Raji (cell line): ENCODE data around the gene USF1.

Source experiments
- POLR2A ChIP-seq: IDR thresholded peaks from 2 replicates; pipeline ENCODE4 v1.6.1; 2011; ENCODE audit warnings: low read depth, low read length, control low read depth; ENCODE audit not compliant: insufficient read depth

The USF1 gene, protein sequence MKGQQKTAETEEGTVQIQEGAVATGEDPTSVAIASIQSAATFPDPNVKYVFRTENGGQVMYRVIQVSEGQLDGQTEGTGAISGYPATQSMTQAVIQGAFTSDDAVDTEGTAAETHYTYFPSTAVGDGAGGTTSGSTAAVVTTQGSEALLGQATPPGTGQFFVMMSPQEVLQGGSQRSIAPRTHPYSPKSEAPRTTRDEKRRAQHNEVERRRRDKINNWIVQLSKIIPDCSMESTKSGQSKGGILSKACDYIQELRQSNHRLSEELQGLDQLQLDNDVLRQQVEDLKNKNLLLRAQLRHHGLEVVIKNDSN

DNA sequence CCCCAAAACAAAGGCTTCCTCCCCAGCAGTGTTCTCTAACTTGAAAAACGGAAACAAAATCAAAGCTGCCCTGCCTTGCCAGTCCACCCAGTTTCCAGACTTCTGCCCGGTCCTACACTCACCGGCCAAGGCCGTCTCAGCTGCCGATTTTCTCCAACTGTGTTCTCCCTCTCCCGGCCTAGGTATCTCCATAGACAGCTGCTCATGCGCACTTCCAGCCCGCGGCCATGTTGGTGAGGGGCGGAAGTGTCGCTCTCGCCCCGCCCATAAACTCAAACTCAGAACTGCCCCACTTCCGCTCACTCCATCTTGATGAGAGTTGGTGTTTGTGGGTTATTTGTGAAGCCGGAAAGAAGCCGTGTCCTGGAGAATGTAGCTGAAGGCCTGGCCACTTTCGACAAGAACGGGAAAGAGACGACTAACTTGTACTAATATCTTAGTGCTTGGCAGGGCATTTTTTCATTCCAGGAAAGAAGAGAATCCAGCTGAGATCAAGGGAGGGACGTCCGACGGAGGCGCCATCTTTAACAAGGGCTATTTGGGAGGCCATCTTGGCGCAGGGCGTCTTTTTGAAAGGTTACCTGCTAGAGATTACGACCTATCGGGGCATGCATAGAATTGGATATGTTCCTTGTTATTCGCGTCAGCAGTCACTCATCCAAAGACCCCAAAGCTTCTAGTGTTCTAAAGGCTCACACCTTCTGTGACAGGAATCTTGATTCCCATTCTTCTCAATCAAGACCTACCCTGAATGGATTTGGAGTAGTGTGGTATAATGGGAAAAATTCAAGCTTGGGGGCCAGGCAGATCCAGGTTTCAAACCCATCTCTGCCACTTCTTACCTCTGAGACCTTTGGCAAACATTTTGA, at the start of gene USF1:
USF1 (minus strand) TSS at position 242 of the 869 bp plus-strand sequence. CDS start 2,702 bp downstream, outside the sequence.
- TF ChIP-seq POLR2A: peak; percentile 72

DNA sequence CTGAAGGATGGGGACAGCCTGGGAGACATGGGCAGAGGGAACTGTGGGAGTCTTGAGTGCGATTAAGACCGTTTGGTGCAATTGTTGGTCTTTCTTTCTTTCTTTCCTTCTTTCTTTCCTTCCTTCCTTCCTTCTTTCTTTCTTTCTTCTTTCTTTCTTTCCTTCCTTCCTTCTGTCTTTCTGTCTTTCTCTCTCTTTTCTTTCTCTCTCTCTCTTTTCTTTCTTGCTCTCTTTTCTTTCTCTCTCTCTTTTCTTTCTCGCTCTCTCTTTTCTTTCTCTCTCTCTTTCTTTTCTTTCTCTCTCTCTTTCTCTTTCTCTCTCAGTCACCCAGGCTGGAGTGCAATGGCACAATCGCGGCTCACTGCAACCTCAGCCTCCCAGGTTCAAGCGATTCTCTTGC, 49.5 kb upstream of the USF1 start:
- TF ChIP-seq POLR2A: no peak

- no peak for TF ChIP-seq POLR2A
These were observed 48.7 kb upstream of the USF1 start for GRCh38 chr1:161094481-161094880.

DNA sequence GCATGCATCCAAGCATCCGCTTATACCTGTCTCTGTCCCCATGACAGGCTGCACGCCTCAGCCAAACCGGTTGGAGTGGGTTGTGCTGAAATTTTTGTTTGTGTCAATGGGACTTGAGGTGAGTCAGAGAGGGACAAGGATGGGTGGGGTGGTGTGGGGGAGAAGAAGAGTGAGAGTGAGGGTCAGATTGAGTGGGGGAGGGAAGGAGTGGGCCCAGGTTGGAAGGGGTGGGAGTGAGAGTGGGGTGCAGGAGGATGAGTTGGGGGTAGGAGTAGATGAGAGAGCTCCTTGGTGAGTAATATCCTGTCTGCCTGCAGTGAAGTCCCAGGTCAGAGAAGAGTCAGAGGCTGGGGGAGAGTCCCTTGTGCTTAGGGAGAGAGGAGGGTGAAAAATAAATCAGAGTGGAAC, 46.8 kb upstream of the USF1 start:
- no peak for TF ChIP-seq POLR2A

DNA sequence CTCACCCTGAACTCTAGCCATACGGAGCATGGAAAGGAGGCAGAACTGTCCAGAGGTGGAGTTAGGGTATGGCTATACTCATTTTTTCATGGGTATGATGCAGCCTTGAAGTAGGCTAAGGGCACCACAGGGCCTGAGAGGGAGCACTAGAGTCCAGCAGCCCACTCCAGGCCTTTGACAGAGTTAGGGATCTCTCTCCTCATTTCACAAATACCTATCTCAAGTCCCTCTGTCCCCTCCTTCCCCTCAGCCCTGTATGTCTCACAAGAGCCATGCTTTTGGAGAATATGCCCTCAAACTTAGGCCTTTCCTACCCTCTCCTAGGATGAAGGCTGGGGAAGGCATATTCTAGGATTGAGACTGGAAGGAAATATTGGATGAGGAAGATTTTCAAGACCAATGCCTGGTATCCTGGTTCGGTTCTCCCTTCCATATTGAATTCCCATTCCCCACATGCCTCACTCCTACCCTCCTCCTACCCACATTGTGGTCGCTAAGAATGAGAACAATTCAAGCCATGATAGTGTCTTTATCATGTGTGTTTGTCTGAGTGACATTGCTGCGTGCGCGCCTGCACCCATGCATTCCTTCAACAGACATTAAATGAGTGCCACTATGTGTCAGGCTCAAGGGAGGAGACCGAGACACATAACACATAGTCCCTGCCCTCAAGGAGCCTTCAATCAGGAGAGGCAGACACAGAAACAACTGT, 46.2 kb upstream of the USF1 start:
- TF ChIP-seq POLR2A: no peak

DNA sequence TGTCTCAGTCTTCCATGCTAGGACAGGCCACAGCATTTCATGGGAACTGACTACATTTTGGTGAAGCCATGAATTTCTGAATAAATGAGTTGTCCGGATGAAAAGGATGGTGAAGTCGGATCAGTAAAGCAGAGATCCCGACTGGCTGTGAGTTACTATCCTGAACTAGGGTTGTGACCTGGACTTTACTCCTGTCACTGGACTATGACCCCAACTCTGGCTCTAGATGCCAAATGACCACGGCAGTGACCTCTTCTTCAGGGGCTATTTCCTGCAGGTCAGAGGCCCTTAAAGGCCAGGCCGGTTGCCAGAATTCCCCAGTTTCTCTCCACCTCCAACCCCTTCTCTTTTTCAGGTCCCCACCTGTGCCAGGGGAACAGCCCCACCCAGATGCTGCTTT, 45.3 kb upstream of the USF1 start:
- TF ChIP-seq POLR2A: no peak

- no peak for TF ChIP-seq POLR2A
These were observed 44.8 kb upstream of the USF1 start for GRCh38 chr1:161090617-161091016.

GRCh38 chr1:161089938-161090337, 44.2 kb upstream of the USF1 start:
- TF ChIP-seq POLR2A: no peak

- no peak for TF ChIP-seq POLR2A
These were observed 43.6 kb upstream of the USF1 start, which contains the start of gene NECTIN4 for GRCh38 chr1:161089251-161089924. Gene NECTIN4, minus strand, starts transcription at chr1:161089558. Its CDS starts 262 bp downstream, at chr1:161089296.

- TF ChIP-seq POLR2A: no peak
These were observed 42.9 kb upstream of the USF1 start for GRCh38 chr1:161088587-161089110.

- TF ChIP-seq POLR2A: no peak
These were observed 40.7 kb upstream of the USF1 start for GRCh38 chr1:161086457-161086856.

DNA sequence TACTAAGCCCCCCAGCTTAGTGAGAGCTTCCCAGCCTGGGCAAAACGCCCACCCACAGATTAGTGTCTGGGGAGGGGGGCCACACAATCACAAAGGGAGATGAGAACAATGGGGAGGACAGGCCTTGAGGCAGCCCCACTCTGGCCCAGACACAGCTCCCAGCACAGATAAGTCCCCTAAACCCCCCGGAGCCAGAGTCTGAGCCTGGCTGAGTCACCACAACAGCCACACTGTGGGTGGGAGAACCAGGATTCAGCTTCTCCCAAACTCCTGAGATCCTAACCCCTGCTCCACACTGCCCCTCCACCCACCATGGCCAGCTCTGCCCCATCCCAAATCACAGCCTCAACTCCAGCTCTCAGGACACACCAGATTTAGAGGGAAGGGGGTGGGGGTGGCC, 39.4 kb upstream of the USF1 start:
- TF ChIP-seq POLR2A: no peak

DNA sequence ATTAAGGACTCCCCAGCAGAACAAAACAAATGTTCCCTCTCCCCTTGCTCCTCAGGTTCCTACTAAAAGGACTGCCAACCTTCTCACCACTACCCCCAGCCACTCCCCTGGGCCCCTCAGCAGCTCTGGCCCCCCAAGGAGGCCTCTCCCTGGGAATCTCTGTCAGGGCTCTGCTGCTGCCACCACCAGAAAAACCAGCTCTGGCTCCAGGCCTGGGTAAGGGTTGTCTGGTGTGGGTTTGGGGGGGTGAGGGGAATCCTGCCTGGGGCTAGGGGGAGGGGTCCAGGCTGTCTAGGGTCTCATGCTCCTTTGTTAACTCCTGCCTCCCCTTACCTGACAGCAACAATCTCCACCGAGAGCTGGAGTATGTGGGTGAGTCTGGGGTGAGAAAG, 38.8 kb upstream of the USF1 start:
- no peak for TF ChIP-seq POLR2A

DNA sequence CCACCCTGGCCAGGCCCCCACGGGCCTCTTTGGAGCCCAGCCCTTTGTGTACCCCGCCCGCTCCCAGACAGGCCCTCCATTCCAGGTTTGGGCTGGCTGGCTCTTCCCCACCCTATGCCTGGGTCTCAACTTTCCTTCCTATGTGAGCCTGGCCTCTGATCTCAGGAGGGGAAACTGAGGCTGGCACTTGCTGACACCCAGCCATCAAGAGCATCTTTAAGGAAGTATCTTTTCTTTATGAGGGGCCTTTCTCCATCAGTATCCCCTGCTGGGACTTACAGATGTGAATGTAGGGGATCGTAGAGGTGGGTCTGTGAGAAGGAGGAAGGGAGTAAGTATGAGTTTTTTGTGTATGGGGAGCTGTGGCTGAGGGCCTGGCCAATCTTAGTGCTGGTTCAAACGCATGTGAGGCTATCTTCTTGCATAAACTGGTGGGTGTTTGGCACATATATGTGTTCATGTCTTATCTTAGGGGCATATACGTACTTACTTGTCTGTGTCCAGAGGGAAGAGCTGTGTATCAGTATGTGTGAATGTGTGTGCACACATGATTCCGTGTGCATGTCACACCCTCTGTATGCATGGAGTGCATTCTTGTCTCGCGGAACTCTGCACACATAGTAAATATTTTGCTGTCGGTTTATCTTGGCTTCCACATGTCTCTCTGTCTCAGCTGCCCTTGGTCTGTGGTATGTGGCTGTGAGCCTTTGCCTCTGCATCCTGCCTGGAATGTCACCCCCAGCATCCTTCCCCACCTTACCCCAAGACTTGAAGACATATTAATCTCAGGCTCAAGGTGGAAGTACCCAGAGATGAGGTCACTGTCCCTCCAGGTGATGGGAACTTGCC, 38.2 kb upstream of the USF1 start:
- no peak for TF ChIP-seq POLR2A

GRCh38 chr1:161082996-161083747, 37.4 kb upstream of the USF1 start:
- no peak for TF ChIP-seq POLR2A
